Measurements from ENCODE around the gene FLNB. TPM values are rescaled to one million over a fixed set of nuclear protein-coding genes. Genes with fewer than 3 reads are reported as not detected.

The FLNB gene
- total RNA-seq, 1 experiment from 2014 or later = 127 TPM

- Mint-ChIP-seq H3K36me3 (no peaks in the 10 kb centered on the region), H3K27me3 (ENCODE audit: low read depth) (no peaks in the 10 kb centered on the region), H3K27ac (peak overlapping the region; percentile 96), H3K4me3 (no peak overlapping the region), H3K9me3 (no peaks in the 10 kb centered on the region), H3K4me1 (peaks cover 75% of the 10 kb centered on the region)
- POLR2A ChIA-PET = interaction anchor here (3.3 kb wide), 1 partner anchor 39 kb away, joined by 19 read pairs; the partner anchor contains the start of gene FLNB
- CTCF ChIA-PET = no interaction called here
- ATAC-seq (no peak), DNase-seq (ENCODE audit: low spot score) (no peak)
- no peak for TF ChIP-seq MLX (CRISPR knock-in tag; IDR thresholded peaks at IDR 0.05)
- no peak for TF ChIP-seq NR1H2 (CRISPR knock-in tag; IDR thresholded peaks at IDR 0.05)
- no peak for TF ChIP-seq AR (CRISPR knock-in tag; IDR thresholded peaks at IDR 0.05)
- no peak for TF ChIP-seq STAT6 (CRISPR knock-in tag; conservative IDR thresholded peaks at IDR 0.05; ENCODE audit: low read depth)
- no peak for TF ChIP-seq MYBL2 (CRISPR knock-in tag; IDR thresholded peaks at IDR 0.05)
- TF ChIP-seq HMGA2 (CRISPR knock-in tag; IDR thresholded peaks at IDR 0.05) = no peak
- no peak for TF ChIP-seq ZNF671 (CRISPR knock-in tag; IDR thresholded peaks at IDR 0.05)
- TF ChIP-seq GABPB1 (CRISPR knock-in tag; IDR thresholded peaks at IDR 0.05) = no peak
- no peak for TF ChIP-seq NFE2L1 (CRISPR knock-in tag; IDR thresholded peaks at IDR 0.05)
- TF ChIP-seq ZNF425 (CRISPR knock-in tag; conservative IDR thresholded peaks at IDR 0.05) = no peak
- TF ChIP-seq MXD4 (CRISPR knock-in tag; IDR thresholded peaks at IDR 0.05; ENCODE audit: borderline replicate concordance) = no peak
- no peak for TF ChIP-seq ZNF512 (CRISPR knock-in tag; IDR thresholded peaks at IDR 0.05; ENCODE audit: borderline replicate concordance)
- TF ChIP-seq CREM (CRISPR knock-in tag; IDR thresholded peaks at IDR 0.05) = no peak
- no peak for TF ChIP-seq ERG (CRISPR knock-in tag; IDR thresholded peaks at IDR 0.05)
Measured at GRCh38 chr3:58047826-58048225, 39.6 kb downstream of the FLNB start.
